MM.1S (cell line): ENCODE results near the gene LRRC42.

Experiments
- EZH2 ChIP-seq: fragments of 300-600 bp; sonication (generic); optimal IDR thresholded peaks from 2 replicates; pipeline ENCODE3; 2017; ENCODE audit warnings: low read depth, mild to moderate bottlenecking, antibody characterized with exemption, low read length, mixed read lengths
- EZH2phosphoT487 ChIP-seq: fragments of 300-600 bp; sonication (generic); IDR thresholded peaks from 2 replicates; pipeline ENCODE4 v1.6.1; 2018; ENCODE audit warnings: antibody characterized with exemption, low read length
- TF ChIP-seq, protein P1 (sequence below): fragments of 300-600 bp; sonication (generic); IDR thresholded peaks from 2 replicates; pipeline ENCODE4 v1.5.1; 2016; ENCODE audit warnings: antibody characterized with exemption, low read length, mixed read lengths

DNA sequence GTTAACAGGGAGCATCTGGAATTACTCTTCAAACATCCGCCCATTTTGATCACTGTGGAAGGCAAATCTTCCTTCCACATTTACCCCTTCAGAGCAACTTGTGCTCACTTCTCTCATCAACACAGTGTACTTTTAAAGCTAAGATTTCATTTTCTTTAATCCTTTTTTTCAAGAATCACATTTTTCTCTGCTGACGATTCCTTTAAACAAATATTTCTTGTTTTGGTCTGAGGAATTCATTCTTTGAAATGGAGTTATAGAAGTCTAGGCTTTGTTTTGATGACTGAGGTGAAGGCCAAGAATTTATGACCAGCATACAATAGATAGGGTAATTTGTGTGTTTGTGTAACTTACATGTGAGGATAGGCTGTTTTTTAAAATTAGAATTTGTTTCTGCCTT, 25.6 kb downstream of the LRRC42 start:
- TF ChIP-seq, protein P1, sequence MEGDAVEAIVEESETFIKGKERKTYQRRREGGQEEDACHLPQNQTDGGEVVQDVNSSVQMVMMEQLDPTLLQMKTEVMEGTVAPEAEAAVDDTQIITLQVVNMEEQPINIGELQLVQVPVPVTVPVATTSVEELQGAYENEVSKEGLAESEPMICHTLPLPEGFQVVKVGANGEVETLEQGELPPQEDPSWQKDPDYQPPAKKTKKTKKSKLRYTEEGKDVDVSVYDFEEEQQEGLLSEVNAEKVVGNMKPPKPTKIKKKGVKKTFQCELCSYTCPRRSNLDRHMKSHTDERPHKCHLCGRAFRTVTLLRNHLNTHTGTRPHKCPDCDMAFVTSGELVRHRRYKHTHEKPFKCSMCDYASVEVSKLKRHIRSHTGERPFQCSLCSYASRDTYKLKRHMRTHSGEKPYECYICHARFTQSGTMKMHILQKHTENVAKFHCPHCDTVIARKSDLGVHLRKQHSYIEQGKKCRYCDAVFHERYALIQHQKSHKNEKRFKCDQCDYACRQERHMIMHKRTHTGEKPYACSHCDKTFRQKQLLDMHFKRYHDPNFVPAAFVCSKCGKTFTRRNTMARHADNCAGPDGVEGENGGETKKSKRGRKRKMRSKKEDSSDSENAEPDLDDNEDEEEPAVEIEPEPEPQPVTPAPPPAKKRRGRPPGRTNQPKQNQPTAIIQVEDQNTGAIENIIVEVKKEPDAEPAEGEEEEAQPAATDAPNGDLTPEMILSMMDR, result no peak
- TF ChIP-seq EZH2phosphoT487 (no peak), EZH2 (no peak)
